Lung (tissue), 12 donors: ENCODE results near the gene EYA4. TPM values are rescaled to one million over a fixed set of nuclear protein-coding genes. Genes with fewer than 3 reads are reported as not detected.

Source experiments
- ATAC-seq: fragments of 200-7000 bp; cut with Tn5 transposase; one replicate; pipeline ENCODE4 v1.9.1; 2020; ENCODE audit warnings: moderate number of reproducible peaks; ENCODE audit not compliant: insufficient read depth, low FRiP score
- DNase-seq, 3 donors: peaks; one replicate each; pipeline ENCODE4 v3.0.0-alpha.2; 2013 to 2017
- H3K27ac ChIP-seq, 2 donors: one replicate each; pipeline ENCODE4 v1.5.1; 2013; ENCODE audit warnings: mild to moderate bottlenecking in 2 of 2, moderate library complexity in 2 of 2, control low read depth in 1 of 2, inconsistent platforms in 1 of 2, low read depth in 1 of 2, low read length in 1 of 2
- H3K27me3 ChIP-seq, 3 donors: one replicate each; pipeline ENCODE4 v1.5.1; 2013; ENCODE audit warnings: low read length in 2 of 3; ENCODE audit not compliant: control insufficient read depth in 3 of 3, insufficient read depth in 3 of 3
- H3K36me3 ChIP-seq, 4 donors: one replicate each; pipeline ENCODE4 v1.5.1; 2013; ENCODE audit warnings: low read length in 4 of 4, mild to moderate bottlenecking in 1 of 4, moderate library complexity in 1 of 4; ENCODE audit not compliant: control insufficient read depth in 4 of 4, insufficient read depth in 4 of 4
- H3K4me1 ChIP-seq, 5 donors: one replicate each; pipeline ENCODE4 v1.5.1; 2013; ENCODE audit warnings: low read length in 5 of 5, mild to moderate bottlenecking in 2 of 5, moderate library complexity in 1 of 5; ENCODE audit not compliant: control insufficient read depth in 5 of 5, insufficient read depth in 5 of 5
- H3K4me3 ChIP-seq: one replicate; pipeline ENCODE4 v1.5.1; 2013; ENCODE audit warnings: mild to moderate bottlenecking, control low read depth, moderate library complexity
- H3K9ac ChIP-seq, 2 donors: one replicate each; pipeline ENCODE4 v1.5.1; 2013; ENCODE audit warnings: low read length in 2 of 2, control low read depth in 1 of 2; ENCODE audit not compliant: insufficient read depth in 1 of 2
- H3K9me3 ChIP-seq, 4 donors: one replicate each; pipeline ENCODE4 v1.5.1; 2013; ENCODE audit warnings: low read length in 3 of 4, mild to moderate bottlenecking in 1 of 4, moderate library complexity in 1 of 4; ENCODE audit not compliant: control insufficient read depth in 4 of 4, insufficient read depth in 3 of 4
- CTCF ChIP-seq: IDR thresholded peaks from 2 replicates; pipeline ENCODE4 v1.5.1; 2012; ENCODE audit warnings: mild to moderate bottlenecking; ENCODE audit errors: control extremely low read depth, extremely low read depth
- WGBS, 2 donors: extraction: QIAGEN DNeasy Blood & Tissue Kit; methylation state at CpG; one replicate each; pipeline ENCODE4 v1.1.7; 2013; 5-methylcytosine and 5-hydroxymethylcytosine counted together
- polyA plus RNA-seq, 2 donors: library from polyadenylated mRNA; stranded (reverse); fragments of 200-250 nt; gene quantifications; one replicate each; pipeline ENCODE4 v1.2.1, GENCODE V29; 2013
- total RNA-seq, 2 donors: library from RNA; depleted of rRNA in 1 of 2; stranded (reverse); fragments of >200 nt in 1 of 2; gene quantifications; one replicate each; pipeline ENCODE4 v1.2.1, GENCODE V29; 2014 to 2021
- donor health status: control.
- donor health status: control.
- donor health status: Bipolar disorder and iron deficiency.
- donor health status: healthy.
- donor health status: DM: yes; HTN: yes; CAD: no.

Gene EYA4
- total and polyA plus RNA-seq, 4 donors = 0.49 to 7.4 (median 2.2) TPM

DNA sequence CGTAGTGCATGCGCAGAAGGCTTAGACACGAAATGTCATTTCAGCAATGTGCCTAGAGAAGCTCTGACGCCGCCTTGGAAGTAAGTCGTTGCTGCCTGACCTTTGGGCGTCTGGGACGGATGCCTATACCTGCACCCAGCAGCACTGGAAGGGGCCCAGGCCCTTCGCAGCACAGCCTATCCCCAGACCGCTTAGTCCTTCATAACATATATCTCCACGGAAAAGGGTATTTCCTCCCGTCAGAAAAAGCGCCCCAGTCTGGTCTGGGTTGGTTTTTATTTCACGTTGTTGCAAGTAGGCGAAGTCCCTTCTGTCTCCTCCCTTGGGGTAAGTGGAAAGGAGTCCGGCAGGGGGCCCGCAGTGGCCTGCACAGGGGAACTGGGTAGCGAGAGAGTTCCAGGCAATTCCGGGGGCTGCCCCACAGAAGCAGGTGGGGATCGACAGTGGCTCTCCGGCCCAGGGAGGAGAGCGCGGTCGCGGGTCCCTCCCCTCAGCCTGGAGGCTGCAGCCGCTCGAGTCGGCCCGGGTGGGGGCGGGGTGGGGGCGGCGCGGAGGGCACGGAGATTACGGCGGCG is 559 bp upstream of the EYA4 start:
- no peaks in the 10 kb centered on the region for H3K9me3 ChIP-seq
- no peaks in the 10 kb centered on the region for H3K36me3 ChIP-seq
- peaks cover 0 to 54% (median 34%) of the 10 kb centered on the region in 3 donors for H3K27me3 ChIP-seq
- ATAC-seq = no peak
- H3K9ac ChIP-seq = no peak overlapping the region
- no peak overlapping the region for H3K4me3 ChIP-seq
- TF ChIP-seq CTCF = no peak
- 7 to 8% methylated on average over 21 to 37 of the region's 37 CpGs for WGBS, 2 donors
- peaks cover 0 to 20% (median 7%) of the 10 kb centered on the region in 5 donors for H3K4me1 ChIP-seq
- H3K27ac ChIP-seq = peak overlapping the region in 1 of 2 donors; percentile 72
- peak; percentile 61 to 66 (median 66) for DNase-seq

DNA sequence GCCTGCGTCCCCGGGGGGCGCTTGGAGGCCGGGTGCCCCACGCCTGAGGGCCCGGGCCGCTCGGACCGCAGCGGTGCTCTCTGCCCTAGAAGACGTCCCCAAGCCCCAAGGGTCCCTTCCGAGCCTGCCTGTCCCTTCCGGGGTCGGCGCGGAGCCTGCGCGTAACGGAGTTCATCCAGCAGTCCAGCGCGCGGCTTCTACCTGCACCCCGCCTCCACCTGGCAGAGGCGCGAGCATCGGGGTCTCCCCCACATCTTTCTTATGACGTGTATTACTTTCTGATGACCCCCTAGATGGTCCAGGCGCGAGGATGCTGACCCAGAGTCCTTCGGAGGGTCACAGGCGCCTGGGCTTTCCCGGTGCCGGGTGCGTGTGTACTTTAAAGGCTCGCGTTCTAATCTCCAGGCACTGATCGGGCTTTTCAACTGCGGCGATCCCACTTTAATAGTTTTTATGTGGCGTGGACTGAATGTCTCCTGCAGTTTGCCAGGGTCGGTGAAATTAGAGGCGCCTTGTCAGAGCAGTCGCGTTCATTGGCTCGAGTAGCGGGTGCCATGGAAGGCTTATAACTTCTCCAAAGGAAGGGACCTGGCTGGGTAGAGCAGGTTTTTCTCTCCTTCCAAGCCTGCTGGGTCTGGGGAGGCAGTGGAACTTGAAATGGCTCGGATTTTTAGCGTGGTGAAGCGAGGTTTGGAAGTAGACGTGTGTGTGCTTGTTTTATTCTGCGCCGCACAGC is 912 bp downstream of the EYA4 start:
- DNase-seq (peak; percentile 30 to 75 (median 64)), ATAC-seq (no peak)
- H3K9ac ChIP-seq = peak overlapping the region in 1 of 2 donors; percentile 84

GRCh38 chr6:133242637-133243585 is 1.8 kb downstream of the EYA4 start:
- peaks cover 0 to 66% (median 36%) of the 10 kb centered on the region in 3 donors for H3K27me3 ChIP-seq
- H3K9ac ChIP-seq = peak overlapping the region in 1 of 2 donors; percentile 84
- no peaks in the 10 kb centered on the region for H3K9me3 ChIP-seq
- DNase-seq = peak; percentile 40 to 75 (median 59)
- H3K4me3 ChIP-seq = no peak overlapping the region
- peaks cover 0 to 17% (median 0%) of the 10 kb centered on the region in 5 donors for H3K4me1 ChIP-seq
- WGBS, 2 donors = 5 to 8% methylated on average over 36 of the region's 36 CpGs
- H3K27ac ChIP-seq = peak overlapping the region in 1 of 2 donors; percentile 78
- H3K36me3 ChIP-seq = no peaks in the 10 kb centered on the region
- TF ChIP-seq CTCF = no peak
- ATAC-seq = no peak

More for the DNA sequence above, 912 bp downstream of the EYA4 start:
- Histone ChIP-seq H3K4me3 (no peak overlapping the region), H3K27me3 (peaks cover 0 to 64% (median 36%) of the 10 kb centered on the region in 3 donors), H3K9me3 (no peaks in the 10 kb centered on the region), H3K4me1 (peaks cover 0 to 17% (median 3%) of the 10 kb centered on the region in 5 donors), H3K27ac (peak overlapping the region in 1 of 2 donors; percentile 78), H3K36me3 (no peaks in the 10 kb centered on the region)
- WGBS, 2 donors = 2 to 3% methylated on average over 52 of the region's 52 CpGs
- TF ChIP-seq CTCF = no peak
